K562 treated with DMSO at 1 percent for 4 hours (cell line): Measurements from ENCODE around the gene BCL7C. TPM values are rescaled to one million over a fixed set of nuclear protein-coding genes. Genes with fewer than 3 reads are reported as not detected.

Source experiments
- total RNA-seq: library from RNA; unstranded; fragments of 300-600 nt; gene quantifications from 2 replicates; pipeline ENCODE4 v1.2.3, GENCODE V29; 2022; ENCODE audit not compliant: insufficient read depth

The BCL7C gene
- total RNA-seq, result 23.3 and 23.5 TPM in 2 replicates

GRCh38 chr16:30893744-30894539 is at the start of gene BCL7C:
TSS of gene BCL7C (minus strand) at chr16:30894077. CDS start at chr16:30893944, 133 bp downstream.

GRCh38 chr16:30923554-30924075 is 29.7 kb upstream of the BCL7C start, which contains the start of gene FBXL19:
TSS of gene FBXL19 (plus strand) at chr16:30923572. CDS start at chr16:30925755, 2,183 bp downstream.

GRCh38 chr16:30896261-30896888 is 2.5 kb upstream of the BCL7C start, which contains the start of gene CTF1:
TSS of gene CTF1 (plus strand) at chr16:30896614. CDS start at chr16:30896644, 30 bp downstream.

Other genes with a start within 250 kb of the BCL7C start
- gene PRR14, start 243.1 kb downstream of the BCL7C start, total RNA-seq, result 55.6 and 57.7 TPM in 2 replicates
- gene FBRS, start 235.6 kb downstream of the BCL7C start, total RNA-seq, result 53.4 and 54.9 TPM in 2 replicates
- 31.6 and 38.1 TPM in 2 replicates for gene SRCAP, start 194.9 kb downstream of the BCL7C start, total RNA-seq
- gene PHKG2, start 145.7 kb downstream of the BCL7C start, total RNA-seq, result 49.9 and 50.4 TPM in 2 replicates
- gene CFAP119, start 132.0 kb downstream of the BCL7C start, total RNA-seq, result 8.3 and 10.7 TPM in 2 replicates
- gene RNF40, start 131.8 kb downstream of the BCL7C start, total RNA-seq, result 59.0 and 76.4 TPM in 2 replicates
- 8.6 and 11.0 TPM in 2 replicates for gene ZNF629, start 106.9 kb downstream of the BCL7C start, total RNA-seq
- gene CTF1, start 2.5 kb upstream of the BCL7C start, total RNA-seq, result 4.3 and 5.5 TPM in 2 replicates
- 17.3 and 25.8 TPM in 2 replicates for gene FBXL19, start 29.5 kb upstream of the BCL7C start, total RNA-seq
- 33.5 and 53.4 TPM in 2 replicates for gene ORAI3, start 55.0 kb upstream of the BCL7C start, total RNA-seq
- 14.5 and 23.8 TPM in 2 replicates for gene SETD1A, start 63.7 kb upstream of the BCL7C start, total RNA-seq
- gene HSD3B7, start 91.1 kb upstream of the BCL7C start, total RNA-seq, result 44.6 and 47.9 TPM in 2 replicates
- gene STX1B, start 116.6 kb upstream of the BCL7C start, total RNA-seq, result 0.31 TPM in 1 of 2 replicates, not detected in the other
- 44.1 and 45.2 TPM in 2 replicates for gene STX4, start 139.5 kb upstream of the BCL7C start, total RNA-seq
- 13.4 and 15.6 TPM in 2 replicates for gene ZNF668, start 180.2 kb upstream of the BCL7C start, total RNA-seq
- 12.6 and 13.5 TPM in 2 replicates for gene ZNF646, start 180.3 kb upstream of the BCL7C start, total RNA-seq
- gene PRSS53, start 194.9 kb upstream of the BCL7C start, total RNA-seq, result 3.8 and 4.7 TPM in 2 replicates
- 148 and 159 TPM in 2 replicates for gene VKORC1, start 200.7 kb upstream of the BCL7C start, total RNA-seq
- gene BCKDK, start 214.3 kb upstream of the BCL7C start, total RNA-seq, result 41.2 and 58.7 TPM in 2 replicates
- 90.8 and 110 TPM in 2 replicates for gene KAT8, start 223.6 kb upstream of the BCL7C start, total RNA-seq
- 64.8 and 68.2 TPM in 2 replicates for gene PRSS8, start 241.7 kb upstream of the BCL7C start, total RNA-seq